Keratinocyte (primary cell): ENCODE results near the gene RASA1. TPM values are rescaled to one million over a fixed set of nuclear protein-coding genes. Genes with fewer than 3 reads are reported as not detected.

Source experiments
- DNase-seq: peaks from one replicate; pipeline ENCODE4 v3.0.0-alpha.2; 2011; ENCODE audit warnings: low read depth, missing footprints, low spot score
- FAIRE-seq: peaks from 2 replicates; lab custom pipeline; 2011; peaks lifted over from hg19 to GRCh38; lab: Jason Lieb, UNC
- H2AFZ ChIP-seq: 2 replicates; pipeline ENCODE4 v1.6.0; 2012; ENCODE audit warnings: low read length, control low read depth, inconsistent platforms; ENCODE audit not compliant: control insufficient read depth
- H3K27ac ChIP-seq: 2 replicates; pipeline ENCODE4 v1.5.1; 2011; ENCODE audit warnings: low read length; ENCODE audit not compliant: control insufficient read depth, insufficient read depth
- H3K27me3 ChIP-seq: 3 replicates; pipeline ENCODE4 v1.6.0; 2011; ENCODE audit warnings: low read length; ENCODE audit not compliant: control insufficient read depth, insufficient read depth; ENCODE audit errors: extremely low read depth
- H3K36me3 ChIP-seq, 2 experiments: 2 replicates in 1 of 2; 3 replicates in 1 of 2; pipeline ENCODE4 v1.5.1; 2011; ENCODE audit warnings: low read length in 2 of 2, mild to moderate bottlenecking in 1 of 2; ENCODE audit not compliant: control insufficient read depth in 2 of 2, insufficient read depth in 2 of 2; ENCODE audit errors: extremely low read depth in 1 of 2
- H3K4me1 ChIP-seq: 3 replicates; pipeline ENCODE4 v1.5.1; 2011; ENCODE audit warnings: low read length; ENCODE audit not compliant: control insufficient read depth, insufficient read depth; ENCODE audit errors: extremely low read depth
- H3K4me2 ChIP-seq: 3 replicates; pipeline ENCODE4 v1.6.0; 2011; ENCODE audit warnings: low read depth, low read length; ENCODE audit not compliant: control insufficient read depth, insufficient read depth; ENCODE audit errors: extremely low read depth
- H3K4me3 ChIP-seq, 3 experiments: fragments of 200-600 bp in 1 of 3; sonication (generic) in 1 of 3; 2 replicates in 2 of 3; 3 replicates in 1 of 3; pipeline ENCODE4 v1.5.1; 2011 to 2016; ENCODE audit warnings: low read length in 3 of 3, mild to moderate bottlenecking in 3 of 3, control low read depth in 2 of 3, inconsistent platforms in 1 of 3, low read depth in 1 of 3, mixed read lengths in 1 of 3, mixed run types in 1 of 3, moderate library complexity in 1 of 3; ENCODE audit not compliant: control insufficient read depth in 2 of 3, insufficient read depth in 2 of 3; ENCODE audit errors: extremely low read depth in 1 of 3
- H3K79me2 ChIP-seq: 2 replicates; pipeline ENCODE4 v1.6.0; 2012; ENCODE audit warnings: low read length; ENCODE audit not compliant: control insufficient read depth, insufficient read depth
- H3K9ac ChIP-seq: 3 replicates; pipeline ENCODE4 v1.6.0; 2011; ENCODE audit warnings: low read length; ENCODE audit not compliant: control insufficient read depth, insufficient read depth; ENCODE audit errors: extremely low read depth
- H3K9me1 ChIP-seq: 3 replicates; pipeline ENCODE4 v1.6.0; 2011; ENCODE audit warnings: low read length; ENCODE audit not compliant: control insufficient read depth, insufficient read depth; ENCODE audit errors: extremely low read depth
- H3K9me3 ChIP-seq: 2 replicates; pipeline ENCODE4 v1.5.1; 2012; ENCODE audit warnings: low read depth, low read length; ENCODE audit not compliant: control insufficient read depth
- H4K20me1 ChIP-seq: 3 replicates; pipeline ENCODE4 v1.6.0; 2011; ENCODE audit warnings: low read length; ENCODE audit not compliant: control insufficient read depth, insufficient read depth; ENCODE audit errors: extremely low read depth
- EZH2 ChIP-seq: IDR thresholded peaks from one replicate; pipeline ENCODE4 v1.6.1; 2012; ENCODE audit warnings: inconsistent platforms, mild to moderate bottlenecking, low read length, moderate library complexity
- dilution Hi-C: fragments of 300-500 bp; cut with MboI; formaldehyde crosslinking; loops from one replicate; pipeline ENCODE4 v1.7.0; 2020; ENCODE audit warnings: low sequenced_read_pairs; ENCODE audit not compliant: extremely low pct_ligation_motif_present
- polyA plus RNA-seq, 5 experiments: library from polyadenylated mRNA; depleted of rRNA in 3 of 5; stranded (reverse) in 3 of 5; stranded (forward) in 1 of 5; unstranded in 1 of 5; fragments of >200 nt; gene quantifications; 1 replicate in 1 of 5; 2 replicates in 3 of 5; 3 replicates in 1 of 5; pipeline versions ENCODE4 v1.2.1 to v1.2.3, GENCODE V29; 2011 to 2012; ENCODE audit warnings: missing spikeins in 2 of 5, low read depth in 1 of 5, low replicate concordance in 1 of 5
- TF ChIP-seq, protein P1 (sequence below), 3 experiments: IDR thresholded peaks in 1 of 3; conservative IDR thresholded peaks in 1 of 3; optimal IDR thresholded peaks in 1 of 3; 2 replicates in 2 of 3; 3 replicates in 1 of 3; pipeline versions ENCODE3 to v1.5.1; 2011; ENCODE audit warnings: low read length in 3 of 3, mild to moderate bottlenecking in 3 of 3, moderate library complexity in 2 of 3, control low read depth in 1 of 3, inconsistent platforms in 1 of 3; ENCODE audit not compliant: insufficient read depth in 2 of 3; ENCODE audit errors: extremely low read depth in 1 of 3

Gene RASA1
- polyA plus RNA-seq, 1 donor (not counting 4 experiments of a cell fraction or from before 2014, with no cell fraction given) = 57.9 TPM

DNA sequence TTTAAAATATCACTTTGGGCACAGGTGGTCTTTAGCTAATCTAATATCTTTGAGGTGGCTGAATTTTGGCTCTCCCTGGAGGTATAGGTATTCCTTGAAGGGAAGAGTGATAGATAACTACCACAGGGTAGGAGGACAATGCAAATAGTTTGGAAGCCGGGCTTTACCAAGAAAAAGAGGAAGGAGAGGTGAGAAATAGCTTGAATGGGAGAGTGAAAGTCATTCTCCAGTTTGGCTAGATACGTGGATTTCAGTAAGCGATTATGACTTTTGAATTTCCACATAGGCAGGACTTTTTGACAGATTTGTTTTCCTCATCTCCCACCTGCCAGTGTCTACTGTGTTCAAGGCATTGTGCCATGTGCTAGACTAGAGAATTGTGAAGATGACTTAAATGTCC lies 45.5 kb downstream of the RASA1 start:
- Histone ChIP-seq H3K4me2 (no peak overlapping the region), H3K27me3 (no peaks in the 10 kb centered on the region), H4K20me1 (no peaks in the 10 kb centered on the region), H3K9ac (no peak overlapping the region), H3K9me3 (no peaks in the 10 kb centered on the region), H3K4me3 (no peak overlapping the region), H3K4me1 (no peaks in the 10 kb centered on the region), H3K9me1 (peaks cover 2% of the 10 kb centered on the region), H3K27ac (no peak overlapping the region), H2AFZ (no peak overlapping the region), H3K36me3 (no peaks in the 10 kb centered on the region), H3K79me2 (peaks cover 83% of the 10 kb centered on the region)
- FAIRE-seq (no peak), DNase-seq (no peak)
- TF ChIP-seq, protein P1, sequence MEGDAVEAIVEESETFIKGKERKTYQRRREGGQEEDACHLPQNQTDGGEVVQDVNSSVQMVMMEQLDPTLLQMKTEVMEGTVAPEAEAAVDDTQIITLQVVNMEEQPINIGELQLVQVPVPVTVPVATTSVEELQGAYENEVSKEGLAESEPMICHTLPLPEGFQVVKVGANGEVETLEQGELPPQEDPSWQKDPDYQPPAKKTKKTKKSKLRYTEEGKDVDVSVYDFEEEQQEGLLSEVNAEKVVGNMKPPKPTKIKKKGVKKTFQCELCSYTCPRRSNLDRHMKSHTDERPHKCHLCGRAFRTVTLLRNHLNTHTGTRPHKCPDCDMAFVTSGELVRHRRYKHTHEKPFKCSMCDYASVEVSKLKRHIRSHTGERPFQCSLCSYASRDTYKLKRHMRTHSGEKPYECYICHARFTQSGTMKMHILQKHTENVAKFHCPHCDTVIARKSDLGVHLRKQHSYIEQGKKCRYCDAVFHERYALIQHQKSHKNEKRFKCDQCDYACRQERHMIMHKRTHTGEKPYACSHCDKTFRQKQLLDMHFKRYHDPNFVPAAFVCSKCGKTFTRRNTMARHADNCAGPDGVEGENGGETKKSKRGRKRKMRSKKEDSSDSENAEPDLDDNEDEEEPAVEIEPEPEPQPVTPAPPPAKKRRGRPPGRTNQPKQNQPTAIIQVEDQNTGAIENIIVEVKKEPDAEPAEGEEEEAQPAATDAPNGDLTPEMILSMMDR (optimal IDR thresholded peaks at IDR 0.05 in 1 of 3, IDR thresholded peaks at IDR 0.05 in 1 of 3, conservative IDR thresholded peaks at IDR 0.05 in 1 of 3; ENCODE audit: extremely low read depth in 1 of 3, insufficient read depth in 2 of 3, low read length in 3 of 3) = no peak
- no peak for TF ChIP-seq EZH2
- dilution Hi-C loops = no loop called here

- Histone ChIP-seq H3K27ac (no peak overlapping the region), H3K4me1 (no peaks in the 10 kb centered on the region), H3K4me2 (no peak overlapping the region), H3K36me3 (no peaks in the 10 kb centered on the region), H3K4me3 (no peak overlapping the region), H3K9me1 (no peaks in the 10 kb centered on the region), H3K27me3 (no peaks in the 10 kb centered on the region), H3K9ac (no peak overlapping the region), H3K9me3 (no peaks in the 10 kb centered on the region), H4K20me1 (no peaks in the 10 kb centered on the region), H3K79me2 (peaks cover 91% of the 10 kb centered on the region), H2AFZ (no peak overlapping the region)
- DNase-seq = no peak
- FAIRE-seq = no peak
- dilution Hi-C loops = no loop called here
- TF ChIP-seq EZH2 = no peak
- TF ChIP-seq, protein P1 (optimal IDR thresholded peaks at IDR 0.05 in 1 of 3, IDR thresholded peaks at IDR 0.05 in 1 of 3, conservative IDR thresholded peaks at IDR 0.05 in 1 of 3; ENCODE audit: extremely low read depth in 1 of 3, insufficient read depth in 2 of 3, low read length in 3 of 3) = no peak
Observed at GRCh38 chr5:87319469-87319868, 51.8 kb downstream of the RASA1 start.
